Measurements from ENCODE around the gene TPRG1L. TPM values are rescaled to one million over a fixed set of nuclear protein-coding genes. Genes with fewer than 3 reads are reported as not detected.

Gene TPRG1L
- total RNA-seq, 2 donors from 2014 or later: 37.5 to 45.6 TPM

DNA sequence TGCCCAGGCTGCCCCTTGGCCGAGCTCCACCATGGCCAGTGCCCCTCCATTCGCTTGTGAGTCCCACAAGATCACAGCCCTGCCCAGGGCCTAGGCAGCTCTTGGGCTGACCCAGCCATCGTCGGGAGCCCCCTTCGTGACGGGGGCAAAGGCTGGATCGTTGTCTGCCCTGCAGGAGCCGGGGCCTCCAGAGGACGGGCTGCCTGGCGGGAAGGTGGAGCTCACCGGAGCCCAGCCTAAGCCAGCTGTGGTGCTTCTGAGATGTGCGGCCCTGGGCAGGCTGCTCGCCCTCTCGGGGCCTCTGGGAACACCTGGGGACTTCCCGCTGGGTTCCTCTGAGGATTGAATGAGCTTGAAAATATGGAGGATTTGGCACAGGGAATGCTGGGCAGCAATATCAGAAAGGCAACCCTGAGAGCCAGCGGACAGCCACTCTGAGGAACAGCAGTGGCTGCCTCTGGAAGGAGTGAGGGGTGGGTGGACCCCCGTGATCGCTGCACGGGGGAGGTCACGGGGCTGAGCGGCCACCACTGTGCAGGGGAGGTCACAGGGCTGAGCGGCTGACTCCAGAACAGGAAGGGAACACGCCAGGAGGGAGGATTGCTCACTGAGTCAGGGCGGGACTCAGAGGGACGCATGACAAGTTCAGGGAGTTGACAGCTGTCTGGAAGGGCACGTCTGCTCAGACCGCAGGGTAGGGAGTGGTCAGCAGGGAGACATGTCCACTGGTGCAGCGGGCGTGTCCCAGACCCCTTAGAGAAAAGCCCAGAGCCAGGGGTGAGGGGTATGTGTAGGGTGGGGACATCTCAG is 46.8 kb downstream of the TPRG1L start:
- DNase-seq (ENCODE audit: low spot score): peak; percentile 76
- intact Hi-C loops (cut with DNase I): no loop called here

DNA sequence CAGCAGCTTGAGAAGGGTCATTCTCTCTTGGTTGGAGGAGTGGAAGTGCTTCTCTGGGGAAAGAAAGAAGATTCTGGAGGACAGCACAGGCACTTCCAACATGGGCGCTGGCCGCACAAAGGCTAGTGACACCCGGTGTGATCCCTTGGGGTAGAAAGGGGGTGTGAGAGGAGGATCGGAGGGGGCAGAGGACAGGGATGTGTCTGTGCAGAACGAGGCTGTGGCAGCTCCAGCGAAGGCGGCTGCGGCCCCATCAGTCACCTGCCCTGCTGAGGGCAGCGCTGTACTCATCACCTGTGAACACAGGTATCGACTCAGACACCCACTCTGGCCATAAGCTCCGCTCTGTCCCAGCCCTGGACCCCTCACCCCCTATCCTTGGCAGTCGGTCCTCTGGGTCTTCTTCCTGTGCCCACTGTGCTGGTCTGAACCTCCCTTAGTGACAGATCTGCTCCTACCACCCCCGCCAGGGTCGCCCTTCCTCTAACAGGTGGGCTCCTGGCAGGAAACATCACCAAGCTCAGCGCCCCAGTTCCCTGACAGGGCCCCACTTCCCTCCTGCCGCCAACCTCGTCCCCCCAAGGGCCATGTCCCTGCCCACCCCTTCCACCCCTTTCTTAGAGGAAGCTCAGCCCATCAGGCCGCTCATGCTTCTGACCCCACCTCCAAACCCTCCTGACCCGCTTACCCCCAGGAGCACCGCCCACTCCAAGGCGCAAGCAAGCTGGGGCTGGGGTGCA is 47.6 kb downstream of the TPRG1L start:
- intact Hi-C loops (cut with DNase I): no loop called here
- DNase-seq (ENCODE audit: low spot score): peak; percentile 65

DNA sequence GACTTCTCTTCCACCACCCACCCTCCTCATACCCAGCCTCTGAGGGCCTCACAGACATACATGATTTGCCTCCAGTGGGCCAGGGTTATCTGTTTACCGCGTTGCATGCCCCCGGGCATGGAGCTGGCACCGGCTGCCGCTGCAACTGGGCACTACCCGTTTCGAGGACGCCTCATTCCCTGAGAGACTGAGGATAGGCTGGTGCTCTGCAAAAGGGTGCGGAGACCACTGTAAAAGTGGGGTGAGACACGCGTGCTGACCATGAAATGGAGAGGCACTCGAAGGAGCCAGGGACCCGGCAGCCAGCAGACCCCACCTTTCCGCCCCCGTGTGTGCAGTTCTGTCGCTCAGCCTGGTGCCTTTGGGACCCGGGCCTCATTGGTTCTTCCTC is 48.2 kb downstream of the TPRG1L start:
- intact Hi-C loops (cut with DNase I): no loop called here
- DNase-seq (ENCODE audit: low spot score): peak; percentile 42

DNA sequence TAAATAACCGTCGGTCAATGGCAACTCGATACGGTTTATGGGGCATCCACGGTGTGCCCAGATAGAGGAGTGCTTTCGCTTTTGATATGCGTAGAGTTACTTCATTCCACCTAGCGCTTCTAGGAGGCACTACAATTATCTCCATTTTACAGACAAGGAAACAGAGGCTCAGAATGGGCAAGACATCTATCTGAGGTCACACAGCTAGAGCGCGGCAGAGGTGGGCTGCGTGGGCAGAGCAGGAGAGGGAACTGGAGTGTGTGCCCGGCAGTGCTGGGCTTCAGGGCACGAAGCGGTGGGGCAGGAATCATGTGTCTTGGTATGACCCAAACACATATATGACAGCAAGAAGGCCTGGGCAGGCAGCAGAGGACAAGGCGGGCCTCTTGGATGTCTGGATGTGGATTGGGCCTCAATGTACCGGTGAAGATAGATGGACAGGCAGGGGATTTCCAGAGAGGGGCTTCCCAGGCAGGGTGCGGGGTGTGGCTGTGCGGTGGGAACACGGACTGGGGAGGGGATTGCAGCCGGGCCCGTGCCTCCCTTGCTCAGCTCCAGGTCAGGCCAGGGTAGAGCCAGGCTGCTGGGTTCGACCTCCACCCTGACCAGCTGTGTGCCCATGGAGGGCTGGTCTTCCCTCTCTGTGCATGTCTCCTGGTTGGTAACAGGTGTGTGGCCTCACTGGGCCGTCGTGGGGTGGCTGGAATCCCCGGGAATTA is 48.7 kb downstream of the TPRG1L start:
- DNase-seq (ENCODE audit: low spot score): no peak
- intact Hi-C loops (cut with DNase I): no loop called here

DNA sequence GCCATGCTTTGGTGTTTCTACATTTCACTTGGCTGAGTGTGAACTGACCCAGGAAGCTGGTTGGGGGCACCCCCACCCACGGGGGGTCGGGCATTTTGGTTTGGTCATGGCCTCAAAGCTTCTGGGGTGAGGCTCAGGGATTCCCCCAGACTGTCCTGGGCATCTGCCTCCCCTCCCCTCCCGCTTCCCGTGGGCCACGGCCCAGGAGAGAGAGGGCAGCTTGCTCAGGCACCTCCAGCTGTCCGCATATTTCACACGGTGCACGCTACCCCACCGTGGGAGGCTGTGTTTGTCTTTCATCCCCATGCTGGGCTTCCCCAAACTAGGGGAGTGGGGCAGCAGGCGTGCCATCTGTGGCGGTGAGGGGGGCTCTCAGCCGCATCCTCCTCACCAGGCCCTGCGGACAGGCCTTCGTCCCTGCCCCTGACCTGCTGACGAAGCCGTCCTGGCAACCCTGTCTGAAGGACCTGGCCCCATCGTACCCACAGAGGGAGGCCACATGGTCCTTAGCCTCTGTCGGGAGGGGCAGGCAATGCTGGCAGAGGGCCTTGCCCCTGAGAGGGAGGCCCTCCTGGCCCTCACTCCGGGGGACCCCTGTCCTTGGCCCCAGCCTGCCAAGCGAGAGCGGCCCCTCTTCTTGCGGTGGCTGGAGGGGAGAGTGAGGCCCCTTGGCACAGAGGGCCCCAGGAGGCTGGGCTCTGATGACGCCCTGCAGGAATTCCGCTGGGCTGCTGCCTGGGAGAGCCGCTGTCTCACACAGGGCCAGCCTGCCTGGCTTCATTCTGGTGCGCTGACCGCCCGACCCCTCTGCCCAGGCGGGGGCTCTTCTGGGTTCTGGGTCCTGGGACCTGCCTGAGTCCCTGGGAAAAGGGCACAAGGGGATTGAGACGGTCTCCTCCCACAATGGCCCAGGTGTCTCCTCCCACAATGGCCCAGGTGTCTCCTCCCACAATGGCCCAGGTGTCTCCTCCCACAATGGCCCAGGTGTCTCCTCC is 49.6 kb downstream of the TPRG1L start:
- DNase-seq (ENCODE audit: low spot score): no peak
- intact Hi-C loops (cut with DNase I): loop anchor here in 1 of 2 donors (5.0 kb wide), 1 partner anchor 857 kb away; no protein-coding TSS in a partner anchor

DNA sequence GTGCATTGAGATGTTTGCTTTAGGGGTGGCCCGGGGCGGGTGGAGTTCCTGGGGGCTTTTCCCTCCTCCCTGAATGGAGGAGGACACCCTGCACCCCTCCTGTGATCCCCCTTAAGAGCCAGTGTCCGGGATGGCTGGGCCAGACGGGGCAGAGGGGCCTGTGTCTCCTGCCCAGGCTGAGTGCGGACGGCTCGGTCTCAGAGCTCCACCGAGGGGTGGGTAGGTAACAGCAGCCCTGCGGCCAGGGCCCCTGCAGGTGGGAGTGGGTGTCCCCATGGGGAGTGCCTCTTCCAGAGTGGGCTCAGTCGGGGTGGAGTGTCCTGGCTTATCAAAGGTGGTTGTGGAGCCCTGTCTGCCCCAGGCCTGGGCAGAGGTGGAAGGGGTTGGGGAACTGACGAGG is 50.6 kb downstream of the TPRG1L start:
- no peak for DNase-seq (ENCODE audit: low spot score)
- intact Hi-C loops (cut with DNase I): loop anchor here in 1 of 2 donors (5.0 kb wide), 1 partner anchor 858 kb away; no protein-coding TSS in a partner anchor

DNA sequence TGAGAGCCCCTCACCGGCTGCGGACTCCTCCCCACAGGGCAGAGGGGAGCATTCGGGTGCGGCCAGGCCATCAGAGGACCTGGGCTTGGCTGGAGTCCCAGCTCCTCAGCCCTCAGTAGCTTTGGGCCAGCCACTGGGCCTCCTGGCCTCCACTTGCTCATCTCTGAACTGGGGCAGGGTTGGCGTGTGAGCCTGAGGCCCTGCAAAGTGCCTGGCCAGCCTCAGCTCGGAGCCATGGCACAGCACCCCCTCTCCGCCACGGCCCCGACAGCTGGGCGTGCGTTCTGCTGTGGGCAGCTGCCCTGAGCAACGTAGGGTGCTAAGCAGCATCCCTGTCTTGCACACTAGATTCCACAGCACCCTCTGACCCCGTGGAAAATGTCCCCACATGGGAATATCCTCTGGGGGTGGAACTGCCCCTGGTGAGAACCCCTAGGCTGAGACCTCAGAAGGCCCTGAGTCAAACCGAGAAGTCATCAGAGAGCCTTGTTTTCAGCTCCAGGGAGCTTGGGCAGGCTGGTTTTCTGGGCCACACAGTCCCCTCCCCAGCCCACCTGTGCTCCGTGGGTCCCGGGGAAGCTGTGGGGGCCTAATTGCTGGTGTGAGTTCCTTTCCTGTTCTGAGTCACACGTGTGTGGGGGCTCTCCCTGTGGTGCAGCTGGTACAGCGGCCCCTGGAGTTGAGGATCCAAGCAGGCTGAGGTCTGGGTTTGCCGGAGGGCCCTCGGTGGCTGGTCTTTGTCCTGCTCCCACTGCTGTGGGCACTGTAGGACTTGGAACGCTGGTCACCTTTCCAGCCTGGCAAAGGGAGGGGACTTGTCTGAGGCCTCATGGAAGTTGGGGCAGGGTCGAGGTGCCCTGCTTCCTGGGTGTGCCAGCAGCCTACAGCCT is 52.0 kb downstream of the TPRG1L start:
- intact Hi-C loops (cut with DNase I): loop anchor here in 1 of 2 donors (5.0 kb wide), 1 partner anchor 860 kb away; no protein-coding TSS in a partner anchor
- DNase-seq (ENCODE audit: low spot score): no peak

DNA sequence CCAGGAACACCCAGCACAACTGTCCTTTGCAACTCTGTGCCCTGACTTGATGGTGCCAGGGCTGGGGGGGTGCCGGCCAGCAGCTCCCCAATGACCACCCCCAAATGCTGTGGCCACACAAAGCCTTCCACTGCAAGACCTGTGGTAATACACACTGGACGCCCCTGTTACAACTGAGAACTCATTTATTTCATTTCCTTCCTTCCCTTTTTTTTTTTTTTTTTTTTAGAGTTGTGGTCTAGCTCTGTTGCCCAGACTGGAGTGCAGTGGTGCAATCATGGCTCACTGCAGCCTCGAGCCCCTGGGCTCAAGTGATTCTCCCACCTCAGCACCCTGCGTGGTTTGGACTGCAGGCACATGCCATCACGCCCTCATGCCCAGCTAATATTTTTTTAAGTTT is 52.7 kb downstream of the TPRG1L start:
- DNase-seq (ENCODE audit: low spot score): no peak
- intact Hi-C loops (cut with DNase I): loop anchor here in 1 of 2 donors (5.0 kb wide), 1 partner anchor 860 kb away; no protein-coding TSS in a partner anchor

DNA sequence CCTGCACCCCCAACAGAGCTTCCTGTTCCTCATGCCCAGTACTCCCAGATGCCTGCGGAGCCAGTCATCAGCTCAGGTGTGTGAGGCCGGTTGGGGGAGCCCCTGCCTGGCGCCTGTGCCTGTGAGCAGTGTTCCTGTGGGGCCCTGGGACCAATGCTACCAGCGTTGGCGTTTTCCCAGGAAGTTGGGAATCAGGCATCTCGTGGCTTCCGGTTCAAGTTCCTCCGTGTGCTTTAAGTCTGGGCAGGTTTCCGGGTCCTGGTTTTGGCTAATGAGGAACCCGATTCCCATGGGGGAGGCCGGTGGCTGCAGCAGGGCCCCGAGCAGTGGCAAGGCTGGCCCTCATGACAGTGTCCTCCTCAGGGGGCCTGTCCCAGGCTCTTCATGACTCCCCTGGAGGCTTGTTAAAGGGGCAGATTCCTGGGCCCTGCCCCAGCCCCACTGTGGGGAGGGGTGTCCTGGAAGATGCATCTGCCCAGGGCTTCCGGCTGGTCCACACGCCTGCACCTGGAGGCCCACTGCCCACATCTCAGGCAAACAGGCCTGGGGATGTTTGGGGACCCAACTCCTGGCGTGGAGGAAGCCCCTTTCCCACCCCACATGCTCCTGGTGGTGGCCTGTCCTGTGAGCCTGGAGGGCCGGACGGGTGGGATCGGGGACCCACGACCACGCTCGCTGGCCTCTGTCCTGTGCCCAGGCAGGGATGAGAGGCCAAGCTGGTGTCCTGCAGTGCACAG is 53.7 kb downstream of the TPRG1L start:
- DNase-seq (ENCODE audit: low spot score): no peak
- intact Hi-C loops (cut with DNase I): loop anchor here in 1 of 2 donors (5.0 kb wide), 1 partner anchor 861 kb away; no protein-coding TSS in a partner anchor

DNA sequence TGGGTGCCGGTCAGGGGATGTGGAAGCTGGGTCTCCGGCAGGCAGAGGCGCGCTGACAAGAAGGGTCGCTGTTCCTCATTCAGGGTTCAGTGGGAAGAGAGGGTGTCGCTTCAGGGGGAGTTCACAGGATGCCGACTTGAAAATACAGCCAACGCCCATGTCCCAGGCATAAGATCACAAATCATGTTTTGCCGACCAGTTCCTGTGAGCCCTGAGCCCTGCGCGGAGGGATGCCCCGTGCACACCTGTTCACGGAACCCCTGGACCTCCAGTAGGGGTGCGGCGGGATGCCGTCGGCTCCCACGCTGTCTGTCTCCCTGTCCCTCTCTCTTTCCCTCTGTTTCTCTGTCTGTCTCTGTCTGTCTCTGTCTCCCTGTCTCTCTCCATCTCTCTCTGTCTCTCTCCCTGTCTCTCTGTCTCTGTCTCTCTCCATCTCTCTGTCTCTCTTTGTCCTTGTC is 54.3 kb downstream of the TPRG1L start:
- intact Hi-C loops (cut with DNase I): loop anchor here in 1 of 2 donors (5.0 kb wide), 1 partner anchor 862 kb away; no protein-coding TSS in a partner anchor
- no peak for DNase-seq (ENCODE audit: low spot score)

Other genes starting within 250 kb of the TPRG1L start
- under 1 TPM; 0.29 to 0.32 TPM for gene ARHGEF16, start 170.3 kb upstream of the TPRG1L start, total RNA-seq
- gene MEGF6, start 13.5 kb upstream of the TPRG1L start, total RNA-seq: 100 to 1,000 TPM in 1 of 2 donors, 10 to 100 TPM in 1; 82.3 to 123 TPM
- 10 to 100 TPM; 10.9 to 13.7 TPM for gene WRAP73, start 25.1 kb downstream of the TPRG1L start, total RNA-seq
- not detected for gene TP73, start 27.5 kb downstream of the TPRG1L start, total RNA-seq
- not detected for gene CCDC27, start 127.4 kb downstream of the TPRG1L start, total RNA-seq
- gene SMIM1, start 147.7 kb downstream of the TPRG1L start, total RNA-seq: 10 to 100 TPM in 1 of 2 donors, 1 to 10 TPM in 1; 3.6 to 14.5 TPM
- gene LRRC47, start 171.5 kb downstream of the TPRG1L start, total RNA-seq: 10 to 100 TPM; 30.1 to 30.7 TPM
- gene CEP104, start 232.2 kb downstream of the TPRG1L start, total RNA-seq: 10 to 100 TPM; 40.1 to 57.9 TPM
- 1 to 10 TPM; 4.8 to 5.2 TPM for gene DFFB, start 232.5 kb downstream of the TPRG1L start, total RNA-seq